Activated CD8-positive, alpha-beta memory T cell treated with anti-CD3 and anti-CD28 coated beads for 48 hours (primary cell): Measurements from ENCODE around the gene S100A3.

Experiments used
- DNase-seq, 3 experiments: peaks; one replicate each; pipeline ENCODE4 v3.0.0-alpha.2; 2020; ENCODE audit warnings: low read depth in 2 of 3, low spot score in 2 of 3

Gene S100A3

DNA sequence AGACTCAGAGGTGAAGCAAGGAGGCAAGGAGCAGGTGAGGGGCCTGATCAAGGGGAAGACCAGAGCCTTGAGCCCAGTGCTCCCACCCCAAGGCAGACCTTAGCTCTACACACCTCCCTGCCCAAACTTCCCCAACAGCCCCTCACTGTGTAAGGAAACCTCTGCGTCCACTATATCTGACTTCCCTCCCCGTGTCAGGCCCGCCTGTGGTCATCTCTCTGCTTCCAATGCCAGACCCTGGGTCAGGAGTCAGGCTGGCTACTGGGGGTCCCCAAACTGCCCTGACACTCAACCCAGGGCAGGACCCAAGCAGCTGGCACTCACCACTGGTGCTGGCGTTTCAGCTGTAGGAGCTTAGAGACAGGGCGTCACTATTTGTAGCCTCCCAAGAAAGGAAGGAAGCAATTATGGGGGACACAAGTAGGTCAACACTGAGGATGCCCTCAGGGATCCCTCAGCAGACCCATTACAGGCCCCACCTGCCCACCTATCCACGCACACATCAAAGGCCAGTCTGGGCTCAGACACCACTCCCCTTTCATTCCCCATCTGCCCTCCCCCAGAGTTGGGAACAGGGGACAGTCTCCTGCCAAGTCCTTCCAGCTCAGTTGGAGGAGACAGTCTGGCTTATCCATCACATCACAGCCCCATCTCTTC, 811 bp upstream of the S100A3 start:
- DNase-seq = no peak

DNA sequence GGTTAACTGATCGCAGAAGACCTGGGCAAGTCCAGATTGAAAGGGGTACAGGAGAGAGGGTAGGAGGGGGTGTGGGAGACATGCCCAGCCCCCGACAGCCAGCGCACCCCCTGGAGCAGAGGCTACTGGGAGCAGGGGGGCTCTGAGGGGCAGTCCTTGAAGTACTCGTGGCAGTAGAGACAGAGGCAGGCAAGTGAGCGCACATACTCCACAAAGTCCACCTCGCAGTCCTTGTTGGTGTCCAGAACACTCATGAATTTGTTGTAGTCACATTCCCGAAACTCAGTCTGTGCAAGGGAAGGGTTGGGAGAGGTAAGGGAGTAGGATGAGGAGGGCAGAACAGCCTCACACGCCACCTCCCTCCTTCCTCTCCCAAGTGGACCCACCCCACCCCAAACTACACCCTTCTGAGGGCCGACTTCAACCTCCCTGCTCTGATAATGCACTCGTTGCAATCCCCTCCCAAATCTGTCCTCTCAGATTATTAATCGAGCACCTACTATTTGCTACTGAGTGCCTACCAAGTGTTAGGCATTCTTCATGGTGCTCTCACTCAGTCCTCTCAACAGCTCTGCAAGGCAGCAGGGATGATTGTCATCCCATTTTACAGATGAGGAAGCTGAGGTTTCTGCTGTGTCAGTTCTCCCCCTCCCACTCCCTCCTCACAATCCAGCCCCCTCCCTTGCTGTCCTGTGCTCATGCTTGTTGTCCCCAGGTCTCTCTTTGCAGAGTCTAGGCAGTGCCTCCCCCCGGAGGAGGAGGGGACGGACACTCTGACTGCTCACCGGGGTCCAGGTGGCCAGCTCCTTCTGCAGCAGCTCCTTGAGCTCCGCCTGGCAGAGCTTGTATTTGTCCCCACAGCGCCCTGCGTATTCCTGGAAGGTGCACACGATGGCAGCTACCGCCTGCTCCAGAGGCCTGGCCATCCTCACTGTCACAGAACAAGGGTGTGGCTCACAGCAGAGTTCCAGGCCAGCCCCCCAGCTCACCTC, 1.2 kb downstream of the S100A3 start:
- no peak for DNase-seq

DNA sequence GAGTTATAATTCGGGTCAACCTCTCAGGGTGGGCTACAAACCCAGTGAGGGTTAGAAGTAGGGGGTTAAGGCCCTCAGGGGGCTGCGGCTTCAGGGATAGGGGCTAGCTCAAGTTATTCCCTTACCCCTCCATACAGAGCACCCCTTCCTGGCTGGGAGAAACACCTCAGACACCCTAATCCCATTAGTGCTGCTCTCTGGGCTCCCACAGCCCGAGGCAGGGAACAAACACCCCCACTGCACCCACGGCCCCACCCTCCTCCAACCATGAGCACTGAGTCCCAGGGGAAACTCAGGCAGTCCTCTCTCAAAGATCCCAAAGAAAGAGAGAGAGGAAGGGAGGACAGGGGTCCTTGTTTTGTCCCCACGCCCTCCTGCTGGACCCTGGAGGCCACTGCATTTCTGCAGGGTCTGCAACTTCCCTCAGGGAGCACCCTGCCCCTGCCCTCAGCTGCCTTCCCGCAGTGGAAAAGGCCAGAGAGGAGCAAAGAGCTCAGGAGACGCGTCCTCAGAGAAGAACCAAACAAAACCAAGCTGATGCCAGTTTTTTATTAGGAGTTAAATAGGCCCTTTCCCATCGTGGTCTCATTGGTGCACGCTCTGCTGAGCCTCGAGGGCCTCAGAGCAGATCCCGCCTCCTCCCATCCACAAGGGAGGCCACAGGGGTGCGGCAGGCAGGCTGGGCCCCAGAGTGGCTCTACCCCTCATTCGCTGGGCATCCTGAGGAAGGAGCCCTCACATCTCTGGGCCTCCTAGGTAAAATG, 2.1 kb downstream of the S100A3 start:
- DNase-seq = no peak

DNA sequence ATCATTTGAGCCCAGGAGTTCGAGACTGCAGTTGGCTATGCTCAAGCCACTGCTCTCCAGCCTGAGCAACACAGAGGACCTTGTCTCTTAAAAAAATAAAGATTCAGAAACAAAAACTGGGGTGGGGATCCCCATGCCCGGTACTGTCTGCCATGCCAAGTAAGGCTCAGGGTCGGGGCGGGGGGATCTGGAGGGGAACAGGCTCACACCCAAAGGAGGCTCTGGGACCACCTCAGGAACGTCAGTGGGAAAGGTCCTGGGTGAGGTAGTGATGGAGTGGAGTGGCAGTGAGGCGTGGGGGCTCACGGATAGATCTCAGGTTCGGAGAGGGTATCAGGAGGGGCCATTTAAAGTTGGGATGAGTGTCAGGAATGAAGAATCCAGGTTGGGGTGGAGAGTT, 2.7 kb downstream of the S100A3 start:
- DNase-seq = no peak

DNA sequence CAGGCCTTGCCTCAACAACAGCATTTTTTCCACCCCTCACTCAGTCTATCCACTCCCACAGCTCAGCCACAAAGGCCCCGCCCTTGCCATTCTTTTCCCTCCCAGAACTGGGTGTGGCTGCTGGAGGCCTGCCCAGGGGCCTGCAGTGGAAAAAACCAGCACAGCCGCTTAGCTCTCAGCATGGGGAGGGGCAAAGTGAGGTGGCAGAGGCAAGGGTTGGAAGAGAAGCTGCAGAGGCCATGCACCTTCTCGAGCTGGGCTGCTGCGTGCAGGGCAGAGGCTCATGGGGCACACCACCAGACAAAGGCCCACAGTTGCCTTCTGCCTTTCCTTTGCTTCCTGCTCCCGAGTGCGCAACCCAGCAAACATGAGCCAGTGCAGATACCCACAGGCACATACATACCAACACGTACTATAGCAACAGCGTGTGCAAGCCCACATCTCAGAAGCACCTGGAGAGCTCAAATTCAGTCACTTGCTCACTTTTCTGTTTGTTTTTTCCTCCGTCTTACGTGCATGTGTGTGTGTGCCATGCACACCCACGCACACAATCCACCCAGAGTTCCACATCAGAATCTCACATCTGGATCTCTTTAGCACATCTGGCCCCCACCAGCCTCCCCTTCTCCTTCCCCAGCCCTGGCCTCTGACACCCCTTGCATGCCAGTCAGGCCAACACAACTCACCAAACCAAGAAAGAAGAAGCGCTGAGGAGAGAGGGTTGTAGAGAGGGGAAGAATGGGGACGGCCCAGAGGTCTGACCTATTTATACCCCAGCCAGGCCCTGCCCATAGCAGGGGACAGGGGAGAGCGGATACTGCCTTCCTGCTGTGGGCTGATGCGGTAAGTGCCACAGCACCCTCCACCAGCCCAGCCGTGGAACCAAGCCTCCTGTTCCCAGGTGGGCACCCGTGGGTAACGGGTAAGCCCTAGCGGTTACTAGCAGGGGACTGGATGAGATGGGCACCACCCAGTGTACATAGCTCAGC, 3.7 kb downstream of the S100A3 start, which contains the start of gene S100A4:
S100A4 (minus strand) TSS at position 740 of the 989 bp plus-strand sequence. CDS start 1,012 bp downstream, outside the sequence.
- DNase-seq = peak; percentile 61 to 80 (median 75)

DNA sequence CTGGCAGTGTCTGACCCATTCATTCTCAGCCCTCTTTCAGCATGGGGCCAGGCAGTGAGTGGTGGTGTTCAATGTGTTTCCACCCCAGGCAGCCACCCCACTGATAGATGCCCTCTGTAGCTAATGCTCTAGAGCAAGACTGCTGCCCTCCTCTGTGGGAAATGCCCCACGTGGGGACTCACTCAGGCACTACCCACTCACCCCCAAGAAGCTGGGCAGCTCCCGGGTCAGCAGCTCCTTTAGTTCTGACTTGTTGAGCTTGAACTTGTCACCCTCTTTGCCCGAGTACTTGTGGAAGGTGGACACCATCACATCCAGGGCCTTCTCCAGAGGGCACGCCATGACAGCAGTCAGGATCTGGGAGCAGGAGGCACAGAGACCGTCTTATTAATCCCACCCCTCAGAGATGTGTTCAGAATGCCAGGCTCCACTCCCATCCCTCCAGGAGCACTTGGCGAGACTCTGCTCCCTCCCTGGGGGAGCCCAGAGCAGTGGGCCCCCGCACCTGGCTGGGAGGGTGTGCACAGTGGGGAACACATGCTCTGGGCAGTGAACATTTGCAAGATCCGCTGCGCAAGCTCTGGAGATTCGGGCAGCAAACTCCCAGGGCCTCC, 4.5 kb downstream of the S100A3 start:
- DNase-seq = no peak

DNA sequence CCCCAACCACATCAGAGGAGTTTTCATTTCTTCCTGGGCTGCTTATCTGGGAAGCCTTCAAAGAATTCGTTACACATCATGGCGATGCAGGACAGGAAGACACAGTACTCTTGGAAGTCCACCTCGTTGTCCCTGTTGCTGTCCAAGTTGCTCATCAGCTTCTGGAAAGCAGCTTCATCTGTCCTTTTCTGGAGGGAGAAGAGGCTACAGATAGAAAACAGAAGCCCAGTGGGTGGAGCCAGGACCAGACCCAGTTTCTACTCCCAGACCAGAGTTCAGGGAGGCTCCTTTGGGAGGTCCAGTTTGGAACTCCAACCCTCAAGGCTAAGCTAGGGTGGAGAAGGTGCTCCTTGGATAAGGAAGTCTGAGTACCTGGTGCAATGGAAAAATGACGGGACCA, 5.3 kb downstream of the S100A3 start:
- no peak for DNase-seq

DNA sequence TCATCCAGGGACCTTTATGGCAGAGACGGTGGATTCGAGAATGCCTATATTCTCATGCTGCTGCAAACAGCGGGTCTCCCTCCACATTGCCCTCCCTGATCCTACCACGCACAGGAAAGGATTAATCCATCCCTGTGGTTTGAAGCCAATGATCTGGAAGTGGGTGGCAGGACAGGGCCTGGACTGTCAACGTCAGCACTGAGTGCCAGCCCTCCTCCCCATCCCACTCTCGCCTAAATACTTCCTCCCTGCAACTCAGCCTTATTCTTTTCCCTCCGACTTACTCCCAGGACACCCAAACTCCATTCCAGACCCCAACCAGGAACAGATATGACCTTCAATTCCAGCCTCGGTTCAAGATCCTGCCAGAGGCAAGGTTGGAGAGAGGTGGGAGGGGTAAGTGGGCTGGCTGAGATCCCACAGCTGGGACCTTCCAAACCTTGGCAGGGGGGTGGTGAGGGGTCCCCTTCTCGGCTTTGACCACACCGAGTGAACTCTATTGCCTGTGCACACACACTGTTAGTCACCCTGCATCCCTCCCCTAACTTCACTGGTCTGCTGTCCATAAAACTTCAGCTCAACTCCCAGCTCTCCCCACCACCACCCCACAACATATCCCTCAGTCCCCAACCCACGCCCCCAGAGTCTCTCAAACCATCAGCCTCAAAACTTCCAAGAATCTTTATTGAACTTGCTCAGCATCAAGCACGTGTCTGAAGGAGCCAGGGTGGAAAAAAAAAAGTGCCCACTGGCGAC, 5.9 kb downstream of the S100A3 start:
- DNase-seq = no peak

DNA sequence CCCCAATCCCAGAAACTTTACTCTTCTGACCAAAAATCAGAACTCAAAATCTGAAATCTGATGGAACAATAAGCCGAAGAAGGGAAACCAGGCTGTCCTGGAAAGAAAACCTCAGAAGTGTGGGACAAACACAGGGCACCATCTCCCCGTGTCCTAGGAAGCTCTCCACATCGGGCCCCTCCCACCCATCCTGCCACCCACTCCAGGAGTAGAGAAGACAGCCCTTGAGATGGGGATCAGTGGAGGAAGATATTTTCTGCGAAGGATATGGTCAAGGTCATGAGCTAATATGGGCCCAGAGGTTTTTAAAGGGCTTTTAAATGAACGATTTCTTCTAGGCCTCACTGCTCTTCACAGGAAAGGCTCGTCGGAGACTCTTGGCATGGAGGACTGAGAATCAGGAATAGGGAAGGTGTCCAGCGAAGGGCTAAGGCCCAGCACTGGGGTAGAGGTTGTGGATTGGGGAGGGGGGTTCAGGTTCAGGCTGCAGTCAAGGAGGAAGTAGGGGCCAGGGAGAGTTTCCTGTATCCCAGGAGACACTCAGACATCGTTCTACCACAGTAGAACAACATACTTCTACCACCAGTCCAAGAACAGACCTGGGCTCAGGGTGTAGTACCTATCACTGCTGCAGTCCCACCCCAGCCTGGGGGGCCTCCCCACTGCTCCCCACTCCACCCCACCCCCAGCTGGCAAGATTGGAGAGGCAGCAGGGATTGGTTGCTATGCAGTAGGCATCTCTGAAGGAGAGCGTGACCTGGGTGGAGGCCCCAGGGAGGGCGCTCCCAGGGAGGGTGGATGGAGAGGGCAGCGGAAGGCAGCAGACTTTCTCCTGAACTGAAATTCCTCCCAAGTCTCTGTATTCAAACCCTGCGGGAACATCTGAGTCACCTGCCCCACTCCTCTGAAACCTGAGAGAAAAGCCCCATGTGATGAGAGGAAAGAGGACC, 7.1 kb downstream of the S100A3 start:
- DNase-seq = no peak

DNA sequence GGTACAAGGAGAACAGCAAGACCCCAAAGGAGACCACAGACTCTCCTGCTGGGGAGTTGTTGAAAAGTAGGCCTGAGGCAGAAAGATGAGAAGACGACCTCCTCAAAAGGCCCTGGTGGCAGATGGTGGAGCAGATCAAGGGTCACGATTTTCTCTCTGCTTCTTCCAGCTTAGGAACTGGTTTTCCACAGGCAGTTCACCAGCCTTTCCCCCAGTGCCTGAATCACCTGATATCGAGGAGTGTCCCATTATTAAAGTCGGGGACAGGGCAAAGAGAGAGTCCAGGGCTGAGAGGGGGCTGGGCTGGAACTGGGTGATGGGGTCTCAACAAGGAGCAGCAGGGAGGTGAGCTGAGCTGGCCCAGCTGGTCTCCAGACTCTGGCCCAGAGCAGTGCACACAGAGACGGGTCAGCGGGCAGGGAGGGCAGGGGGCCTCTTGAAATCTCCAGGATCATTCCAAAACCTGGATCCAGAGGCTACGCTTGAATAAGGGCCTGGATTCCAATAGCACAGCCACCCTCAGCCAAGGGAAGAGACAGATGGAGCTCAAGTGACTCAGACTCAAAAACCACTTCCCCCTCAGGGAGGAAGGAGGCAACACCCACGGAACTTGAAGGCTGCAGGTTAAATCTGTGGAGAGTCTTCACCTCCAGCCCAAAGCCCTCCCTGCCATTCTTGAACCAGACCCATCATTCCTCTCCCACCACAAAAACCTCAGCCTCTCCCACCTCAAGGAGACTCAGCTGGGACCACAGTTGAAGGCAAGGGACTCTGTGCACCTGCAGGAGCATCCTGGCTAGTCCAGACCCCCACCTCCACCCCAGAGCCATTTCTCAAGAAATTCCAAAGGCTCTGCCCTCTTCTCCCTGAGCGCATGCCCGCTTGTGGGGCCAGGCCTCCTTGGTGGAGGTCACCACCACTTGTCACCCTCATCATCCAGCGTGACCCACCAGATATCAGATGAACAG, 8.4 kb downstream of the S100A3 start, which contains the start of gene S100A5:
S100A5 (minus strand) TSS at position 541 of the 968 bp plus-strand sequence. CDS start 743 bp downstream, outside the sequence.
- no peak for DNase-seq

DNA sequence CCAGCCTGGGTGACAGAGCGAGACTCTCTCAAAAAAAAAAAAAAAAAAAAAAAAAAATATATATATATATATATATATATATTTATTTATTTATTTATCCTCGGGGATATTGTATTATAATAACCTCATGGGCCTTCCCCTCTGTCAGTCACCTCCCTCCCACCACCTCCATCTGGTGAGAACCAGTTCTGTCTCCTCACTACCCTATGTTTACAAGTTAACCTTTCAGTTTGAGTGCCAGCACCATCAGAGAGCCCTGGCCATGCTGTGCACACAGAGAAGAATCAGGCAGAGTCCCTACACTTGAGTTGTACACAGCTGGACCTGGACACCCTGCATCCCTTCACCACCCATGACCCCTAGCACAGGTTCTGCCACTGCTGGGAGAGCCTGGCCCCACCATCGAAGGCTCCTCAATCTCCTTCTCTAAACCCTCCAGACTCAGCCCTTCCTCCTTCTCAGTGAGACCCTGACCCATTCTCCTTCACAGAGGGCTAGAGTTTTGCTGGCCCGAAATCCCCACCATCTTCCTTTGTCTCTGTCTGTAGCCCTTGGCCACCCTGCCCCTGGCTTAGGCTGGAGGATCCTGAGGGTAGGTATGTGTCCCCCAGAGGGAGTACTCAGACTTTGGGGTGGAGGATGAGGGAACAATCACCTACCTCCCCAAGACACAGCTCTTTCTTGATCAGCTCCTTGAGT, 9.5 kb downstream of the S100A3 start:
- DNase-seq = no peak

DNA sequence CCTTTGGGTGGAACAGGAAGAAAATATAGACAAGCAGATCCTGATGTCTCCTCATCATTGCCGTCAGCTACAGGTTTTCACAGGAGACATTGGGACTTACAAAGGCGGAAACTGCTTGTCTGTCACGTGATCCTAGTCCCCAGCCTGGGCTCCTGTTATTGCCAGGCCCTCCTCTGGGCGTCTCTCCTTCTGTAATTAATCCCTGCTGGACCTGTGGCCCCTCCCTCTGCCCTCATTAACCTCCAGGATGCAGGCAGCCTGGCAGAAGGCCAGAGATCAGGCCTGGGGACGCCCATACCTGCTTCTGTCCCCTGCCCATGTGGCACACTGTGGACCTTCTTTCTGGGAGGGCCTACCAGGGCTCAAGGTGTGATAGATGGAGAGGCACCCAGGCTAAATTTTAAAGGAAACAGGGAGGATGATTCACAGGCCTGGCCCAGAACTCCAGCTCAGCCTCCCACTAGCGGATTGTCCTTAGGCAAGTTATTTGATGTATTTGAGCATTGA, 10.7 kb downstream of the S100A3 start:
- DNase-seq = no peak

DNA sequence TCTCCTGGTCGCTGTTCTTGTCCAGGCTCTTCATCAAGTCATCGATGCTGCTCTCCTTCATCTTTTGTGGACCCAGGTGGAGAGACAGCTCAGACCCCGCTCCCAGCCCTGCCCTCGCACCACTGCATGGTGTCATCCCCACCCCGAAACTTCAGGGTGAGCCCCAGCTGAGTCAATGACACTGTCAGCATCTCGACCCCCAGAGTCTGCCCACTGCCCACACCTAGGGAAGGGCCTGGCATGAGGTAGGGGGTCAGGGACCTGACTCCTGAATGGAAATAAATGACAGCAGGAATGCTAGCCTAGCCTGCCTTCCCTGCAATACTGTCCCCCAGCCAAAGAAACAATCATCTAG, 11.7 kb downstream of the S100A3 start:
- no peak for DNase-seq

DNA sequence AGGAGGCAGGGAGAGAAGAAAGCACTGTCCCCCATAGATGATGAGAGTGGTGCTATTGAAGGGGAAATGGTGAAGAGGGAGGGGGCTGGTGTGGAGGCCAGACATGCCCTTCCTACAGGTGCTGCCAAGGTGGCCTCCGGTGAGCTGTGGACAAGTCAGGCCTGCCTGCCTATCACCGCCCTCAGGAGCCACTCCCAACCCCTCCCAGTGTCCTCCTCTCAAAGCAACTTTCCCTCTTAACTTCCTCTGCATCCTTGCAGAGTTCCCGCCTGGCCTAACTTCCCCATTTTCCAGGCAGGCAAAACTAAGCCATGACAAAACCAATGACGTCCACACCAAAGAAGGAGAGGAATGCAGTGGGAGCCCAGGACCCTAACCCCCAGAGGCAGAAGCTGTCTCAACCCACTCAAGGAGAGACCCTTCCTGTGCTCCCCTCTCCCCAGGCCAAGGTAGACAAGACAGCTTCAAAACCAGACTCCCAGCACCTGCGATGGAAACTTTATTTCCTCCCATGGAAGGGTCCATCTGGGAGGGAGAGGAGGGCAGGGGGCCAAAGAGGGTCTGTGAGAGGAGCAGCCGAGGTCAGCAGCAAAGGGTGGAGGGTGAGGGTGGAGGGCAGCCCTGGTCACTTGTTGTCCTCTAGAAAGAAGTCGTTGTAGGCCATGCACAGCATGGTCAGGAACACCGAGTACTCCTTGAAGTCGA, 12.2 kb downstream of the S100A3 start:
- no peak for DNase-seq

DNA sequence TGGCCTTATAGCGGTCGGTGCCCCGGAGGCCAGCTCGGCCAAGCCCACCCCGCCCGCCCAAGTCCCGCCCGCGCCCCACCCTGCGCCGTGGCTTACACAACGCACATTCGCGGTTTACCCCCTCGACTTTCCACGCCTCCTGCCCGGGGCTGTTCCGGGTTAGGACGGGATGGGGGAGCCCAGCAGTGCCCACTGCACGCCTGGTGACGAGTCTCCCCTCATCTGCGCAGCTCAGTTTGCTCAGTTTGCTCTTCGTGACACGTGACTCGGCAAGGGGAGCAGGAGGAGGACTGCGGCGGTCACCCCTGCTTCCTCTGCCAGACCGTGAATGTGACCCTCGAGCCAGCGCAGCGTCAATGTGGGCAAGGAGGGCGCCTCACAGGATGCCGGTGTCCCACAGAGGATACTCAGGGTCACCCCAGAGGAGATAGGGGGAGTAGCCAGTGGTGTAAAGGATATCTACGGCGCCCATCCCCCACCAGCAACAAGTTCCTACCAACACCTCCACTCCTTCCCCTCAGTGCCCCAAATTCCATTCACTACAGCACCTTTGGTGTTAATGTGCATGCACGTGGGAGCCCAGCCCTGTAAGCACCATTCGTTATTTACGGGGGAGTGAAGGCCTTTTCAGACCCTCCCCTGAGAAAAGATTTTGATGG, 12.9 kb downstream of the S100A3 start:
- peak in 2 of 3 experiments; percentile 56 to 61 for DNase-seq
